H54 (cell line): ENCODE results near the gene RPL3.

ENCODE experiments used
- DNase-seq: peaks from one replicate; pipeline ENCODE4 v3.0.0; 2011; ENCODE audit warnings: low spot score, mixed read lengths; ENCODE audit not compliant: insufficient read length
- FAIRE-seq: peaks from 3 replicates; lab custom pipeline; 2011; peaks lifted over from hg19 to GRCh38; lab: Jason Lieb, UNC
- POLR2A ChIP-seq: IDR thresholded peaks from 2 replicates; pipeline ENCODE4 v1.6.1; 2011; ENCODE audit warnings: low read depth, mild to moderate bottlenecking, low read length

Gene RPL3

GRCh38 chr22:39293766-39294368, 25.6 kb downstream of the RPL3 start:
- DNase-seq (no peak), FAIRE-seq (no peak)
- TF ChIP-seq POLR2A, result no peak

- peak; percentile 75 for DNase-seq
- 0 out of 2 replicates have a peak, but pooled peaks have one; percentile 20 for TF ChIP-seq POLR2A
- FAIRE-seq, result peak; percentile 64
These were observed 26.8 kb downstream of the RPL3 start for GRCh38 chr22:39292561-39293074.

DNA sequence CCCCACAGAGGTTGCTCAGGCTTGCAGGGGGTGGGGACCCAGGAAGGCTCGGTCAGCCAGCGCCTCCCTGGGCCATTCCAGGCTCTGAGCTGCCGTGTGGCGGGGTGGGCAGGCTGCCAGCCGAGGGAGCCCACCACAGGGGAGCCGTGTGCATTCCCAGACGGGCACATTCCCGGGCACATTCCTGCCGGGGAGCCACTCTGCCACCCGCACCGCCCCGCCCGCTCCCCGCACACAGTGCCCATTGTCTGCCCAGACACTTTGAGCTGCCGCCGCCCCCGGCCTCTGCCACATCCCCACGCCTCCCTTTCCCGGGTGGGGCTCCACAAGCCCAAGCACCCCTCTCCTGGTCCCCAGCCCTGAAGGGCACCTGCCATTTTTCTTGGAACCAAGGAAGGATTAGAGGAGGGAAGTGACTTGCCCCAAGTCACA, 27.4 kb downstream of the RPL3 start:
- FAIRE-seq (no peak), DNase-seq (no peak)
- TF ChIP-seq POLR2A, result no peak

GRCh38 chr22:39291523-39291922, 27.9 kb downstream of the RPL3 start:
- no peak for TF ChIP-seq POLR2A
- no peak for FAIRE-seq
- DNase-seq, result no peak

DNA sequence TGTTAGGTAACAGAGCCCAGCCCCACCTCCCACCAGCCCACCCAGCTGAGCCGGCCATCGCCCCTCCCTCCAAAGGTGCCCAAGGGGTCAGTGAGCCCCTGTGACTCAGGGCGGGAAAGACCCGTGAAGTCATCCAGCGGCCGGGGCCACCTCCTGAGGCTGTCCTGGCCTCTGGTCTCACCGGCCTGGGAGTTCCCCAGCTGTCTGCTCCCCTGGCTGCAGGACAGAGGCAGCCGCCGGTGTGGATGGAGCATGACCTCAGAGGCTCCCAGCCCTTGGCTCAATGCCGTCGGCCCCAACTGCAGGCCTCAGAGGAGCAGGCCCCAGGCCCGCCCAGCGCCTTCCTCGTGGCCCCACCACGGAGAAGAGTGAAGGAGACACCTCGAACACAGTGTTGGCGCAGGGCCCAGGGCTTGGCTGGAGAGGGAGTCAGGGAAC, 28.7 kb downstream of the RPL3 start:
- FAIRE-seq (no peak), DNase-seq (peak; percentile 69)
- TF ChIP-seq POLR2A, result no peak

DNA sequence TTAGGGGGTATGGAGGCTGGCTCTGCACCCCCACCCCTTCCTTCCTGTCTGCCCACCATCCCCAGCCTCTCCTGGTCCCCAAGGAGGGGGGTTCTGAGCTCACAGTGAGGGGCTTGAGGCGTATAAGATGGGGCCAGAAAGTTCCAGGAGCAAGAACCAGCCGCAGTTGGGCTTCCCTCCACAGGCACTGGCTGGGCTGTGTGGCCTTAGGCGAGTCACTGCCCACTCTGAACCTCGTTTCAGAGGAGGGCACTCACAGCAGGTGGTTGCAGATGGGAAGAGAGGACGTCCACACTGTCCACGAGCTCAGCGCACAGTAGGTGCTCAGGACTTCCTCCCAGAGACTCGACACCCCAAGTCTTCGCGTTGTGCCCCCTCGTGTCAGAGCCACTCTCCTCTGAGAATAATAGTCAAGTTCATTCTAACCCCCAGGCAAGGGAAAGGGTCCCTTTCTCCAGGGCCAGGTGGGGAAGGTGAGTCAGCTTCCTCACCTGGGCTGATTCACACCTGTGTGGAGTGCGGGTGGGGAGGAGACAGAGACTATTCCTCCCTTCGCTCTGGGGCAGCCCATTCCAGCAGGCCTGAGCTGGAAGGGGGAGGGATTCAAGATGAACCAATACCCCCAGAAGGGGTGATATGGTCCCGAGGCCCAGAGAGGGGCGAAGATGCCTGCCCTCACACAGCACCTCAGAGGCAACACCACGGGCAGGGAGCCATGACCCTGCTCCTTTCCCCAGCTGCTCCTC, 29.3 kb downstream of the RPL3 start:
- DNase-seq (no peak), FAIRE-seq (no peak)
- TF ChIP-seq POLR2A, result no peak

DNA sequence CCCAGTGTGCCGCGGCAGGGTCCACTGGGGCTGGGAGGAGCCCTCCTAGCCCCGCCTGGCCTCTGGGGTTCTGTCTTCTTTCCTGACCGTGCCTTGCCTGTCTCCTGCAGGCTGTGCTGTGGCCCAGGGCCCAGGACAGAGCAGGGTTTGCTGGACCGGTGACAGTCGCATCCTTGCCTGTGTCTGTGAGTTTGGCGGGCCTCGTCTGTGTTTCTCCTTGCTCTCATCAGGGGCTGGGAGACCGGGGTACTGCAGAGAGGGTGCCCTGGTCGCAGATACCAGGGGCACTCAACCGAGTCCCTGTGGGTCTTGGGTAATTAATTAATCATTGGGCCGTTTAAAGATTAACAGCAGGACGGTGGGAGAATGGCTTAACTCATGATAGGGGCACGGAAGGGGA, 29.9 kb downstream of the RPL3 start:
- TF ChIP-seq POLR2A, result no peak
- DNase-seq (no peak), FAIRE-seq (no peak)

DNA sequence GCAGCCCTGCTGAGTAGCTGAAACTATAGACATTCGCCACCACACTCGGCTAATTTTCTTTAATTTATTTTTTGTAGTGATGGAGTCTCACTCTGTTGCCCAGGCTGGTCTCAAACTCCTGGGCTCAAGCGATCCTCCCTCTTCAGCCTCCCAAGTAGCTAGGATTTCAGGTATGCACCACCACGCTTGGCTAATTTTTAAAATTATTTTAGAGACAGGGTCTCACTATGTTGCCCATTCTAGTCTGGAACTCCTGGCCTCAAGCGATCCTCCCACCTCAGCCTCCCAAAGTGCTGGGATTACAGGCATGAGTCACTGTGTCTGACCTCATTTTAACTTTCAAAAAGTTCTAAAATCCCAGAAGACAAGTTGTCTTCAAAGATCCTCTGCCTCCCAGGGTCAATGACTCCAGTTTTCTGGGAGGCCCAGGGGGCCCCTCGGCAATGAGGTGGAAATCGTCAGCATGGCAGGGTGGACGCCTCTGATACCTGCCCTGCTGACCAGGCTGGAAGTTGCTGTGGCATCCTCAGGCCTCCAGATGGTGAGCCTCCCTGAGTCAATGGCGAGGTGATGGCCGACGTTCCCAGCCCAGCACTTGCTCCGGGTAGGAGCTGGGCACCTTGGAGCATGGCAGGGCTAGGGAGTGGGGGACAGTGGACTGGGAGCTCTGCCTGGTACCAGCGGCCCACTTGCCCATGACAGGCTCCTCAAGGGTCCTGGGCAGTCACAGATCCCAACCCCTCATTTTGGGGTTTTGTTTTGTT, 31.1 kb downstream of the RPL3 start:
- no peak for FAIRE-seq
- no peak for TF ChIP-seq POLR2A
- no peak for DNase-seq

- TF ChIP-seq POLR2A, result no peak
- DNase-seq (no peak), FAIRE-seq (no peak)
These were observed 32.2 kb downstream of the RPL3 start for GRCh38 chr22:39287076-39287725.

GRCh38 chr22:39284983-39285382, 34.4 kb downstream of the RPL3 start:
- DNase-seq, result no peak
- no peak for FAIRE-seq
- no peak for TF ChIP-seq POLR2A

DNA sequence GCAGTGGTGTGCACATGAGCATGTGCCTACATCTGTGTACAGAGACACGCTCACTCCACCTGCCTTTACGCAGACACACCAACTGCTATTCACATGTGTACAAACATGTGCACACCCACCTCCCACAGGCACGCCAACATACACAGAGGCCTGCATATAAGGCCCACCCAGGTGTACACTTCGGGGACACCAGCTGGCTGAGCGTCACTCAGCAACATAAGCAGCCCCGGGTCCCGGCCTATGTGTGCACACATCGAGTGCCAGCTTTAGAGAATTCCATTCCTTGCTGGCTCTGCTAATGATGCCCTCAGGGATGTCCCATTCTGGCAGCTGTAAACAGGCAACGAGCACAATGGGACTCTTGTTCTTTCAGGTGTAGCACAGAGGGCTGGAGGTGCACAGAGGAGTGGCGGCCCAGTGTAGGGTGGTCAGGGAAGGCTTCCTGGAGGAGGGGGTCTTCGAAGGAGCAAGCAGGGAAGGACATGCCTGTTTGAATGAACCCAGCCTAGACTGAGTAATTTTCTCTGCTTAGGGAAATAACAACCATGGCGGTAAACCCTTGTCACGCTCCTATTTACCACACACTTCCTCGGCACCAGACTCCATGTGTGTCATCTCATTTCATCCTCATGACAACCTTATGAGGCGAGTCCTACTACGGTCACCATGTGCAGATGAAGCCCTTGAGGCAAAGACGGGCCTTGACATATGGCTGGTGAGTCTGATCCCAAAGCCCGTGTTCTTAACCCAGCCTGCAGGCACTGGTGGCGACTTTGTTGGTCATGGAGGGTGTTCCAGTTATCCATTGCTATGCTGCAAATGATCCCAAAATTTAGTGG, 35.1 kb downstream of the RPL3 start:
- DNase-seq (no peak), FAIRE-seq (no peak)
- no peak for TF ChIP-seq POLR2A

DNA sequence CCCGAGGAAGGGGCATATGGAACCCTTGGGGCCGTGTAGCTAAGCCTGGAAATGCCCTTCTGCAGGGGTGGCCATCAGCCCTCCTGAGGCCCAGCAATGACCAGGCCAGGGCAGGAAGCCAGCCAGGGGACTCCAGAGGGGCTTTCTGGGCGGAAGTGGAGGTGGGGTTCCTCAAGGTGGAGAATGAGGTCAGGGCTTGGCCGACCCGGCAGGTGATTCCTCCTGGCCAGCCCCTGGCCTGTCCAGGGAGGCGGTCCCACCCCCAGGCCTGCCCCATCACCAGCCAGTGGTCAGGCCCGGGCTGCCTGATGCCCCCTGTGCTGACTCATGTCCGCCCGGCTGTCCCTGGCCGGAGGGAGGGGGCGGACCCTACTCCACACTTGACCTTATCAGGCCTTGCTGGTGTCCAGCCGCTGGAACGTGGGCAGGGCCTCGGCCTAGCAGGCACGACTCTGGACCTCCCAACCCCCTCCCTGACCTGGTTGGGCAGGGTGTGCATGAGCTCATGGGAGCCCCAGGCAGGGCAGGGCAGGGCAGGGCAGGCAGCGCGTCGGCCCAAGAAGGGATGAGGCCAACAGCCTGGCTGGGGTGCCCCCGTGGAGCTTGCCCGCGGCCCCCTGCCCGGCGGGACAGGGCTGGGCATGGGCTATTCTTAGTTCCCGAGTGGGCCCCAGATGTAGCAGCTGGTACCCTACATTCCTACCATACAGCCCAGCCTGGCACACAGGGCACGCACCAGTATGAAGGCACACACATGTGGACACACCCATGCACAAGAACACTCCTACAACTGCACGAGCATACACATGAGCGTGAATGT, 35.9 kb downstream of the RPL3 start:
- TF ChIP-seq POLR2A, result no peak
- peak; percentile 48 for FAIRE-seq
- DNase-seq, result peak; percentile 86
